Nephron (organoid): Measurements from ENCODE around the gene TRIM2.

Source experiments
- H3K27ac Mint-ChIP-seq, 3 experiments: 2 replicates each; pipeline ENCODE4 v1.8.0; 2020; ENCODE audit warnings: mixed read lengths in 3 of 3, mild to moderate bottlenecking in 2 of 3, moderate library complexity in 1 of 3
- H3K27me3 Mint-ChIP-seq: 2 replicates; pipeline ENCODE4 v1.8.0; 2021; ENCODE audit warnings: low read depth, mild to moderate bottlenecking, moderate library complexity, mixed read lengths
- H3K36me3 Mint-ChIP-seq: 2 replicates; pipeline ENCODE4 v1.8.0; 2020; ENCODE audit warnings: low read depth, mixed read lengths
- H3K4me1 Mint-ChIP-seq: 2 replicates; pipeline ENCODE4 v1.8.0; 2020; ENCODE audit warnings: mixed read lengths
- H3K4me3 Mint-ChIP-seq, 3 experiments: 2 replicates each; pipeline ENCODE4 v1.8.0; 2020; ENCODE audit warnings: mild to moderate bottlenecking in 3 of 3, mixed read lengths in 3 of 3, moderate library complexity in 2 of 3
- H3K9me3 Mint-ChIP-seq: 2 replicates; pipeline ENCODE4 v1.8.0; 2020; ENCODE audit warnings: mixed read lengths
- CTCF ChIP-seq, 3 experiments: fragments of 200-600 bp; sonication (generic); IDR thresholded peaks; one replicate each; pipeline ENCODE4 v1.5.0; 2021; ENCODE audit warnings: antibody characterized with exemption in 3 of 3; ENCODE audit not compliant: unreplicated experiment in 3 of 3

Gene TRIM2

GRCh38 chr4:153318696-153319320 lies 114.6 kb downstream of the TRIM2 start:
- Mint-ChIP-seq H3K36me3 (peaks cover 54% of the 10 kb centered on the region), H3K27ac (no peak overlapping the region), H3K4me3 (no peak overlapping the region), H3K9me3 (no peaks in the 10 kb centered on the region), H3K4me1 (no peaks in the 10 kb centered on the region), H3K27me3 (no peaks in the 10 kb centered on the region)
- TF ChIP-seq CTCF (IDR thresholded peaks at IDR 0.05; ENCODE audit: unreplicated experiment in 3 of 3): peak; percentile 64 to 71 (median 67)

- Mint-ChIP-seq H3K27ac (no peak overlapping the region), H3K4me3 (no peak overlapping the region), H3K9me3 (no peaks in the 10 kb centered on the region), H3K36me3 (peaks cover 45% of the 10 kb centered on the region), H3K4me1 (no peaks in the 10 kb centered on the region), H3K27me3 (no peaks in the 10 kb centered on the region)
- TF ChIP-seq CTCF (IDR thresholded peaks at IDR 0.05; ENCODE audit: unreplicated experiment in 3 of 3): no peak
These were observed 118.5 kb downstream of the TRIM2 start for GRCh38 chr4:153322791-153323190.

GRCh38 chr4:153324046-153324445 lies 119.8 kb downstream of the TRIM2 start:
- Mint-ChIP-seq H3K9me3 (no peaks in the 10 kb centered on the region), H3K27me3 (no peaks in the 10 kb centered on the region), H3K4me3 (no peak overlapping the region), H3K4me1 (no peaks in the 10 kb centered on the region), H3K36me3 (peaks cover 42% of the 10 kb centered on the region), H3K27ac (no peak overlapping the region)
- TF ChIP-seq CTCF (IDR thresholded peaks at IDR 0.05; ENCODE audit: unreplicated experiment in 3 of 3): no peak

- no peak for TF ChIP-seq CTCF (IDR thresholded peaks at IDR 0.05; ENCODE audit: unreplicated experiment in 3 of 3)
- Mint-ChIP-seq H3K4me3 (no peak overlapping the region), H3K9me3 (no peaks in the 10 kb centered on the region), H3K27ac (no peak overlapping the region), H3K27me3 (no peaks in the 10 kb centered on the region), H3K4me1 (no peaks in the 10 kb centered on the region), H3K36me3 (peaks cover 38% of the 10 kb centered on the region)
These were observed 121.3 kb downstream of the TRIM2 start for GRCh38 chr4:153325558-153325957.

- Mint-ChIP-seq H3K4me1 (no peaks in the 10 kb centered on the region), H3K4me3 (no peak overlapping the region), H3K27me3 (no peaks in the 10 kb centered on the region), H3K36me3 (peaks cover 38% of the 10 kb centered on the region), H3K9me3 (no peaks in the 10 kb centered on the region), H3K27ac (no peak overlapping the region)
- no peak for TF ChIP-seq CTCF (IDR thresholded peaks at IDR 0.05; ENCODE audit: unreplicated experiment in 3 of 3)
These were observed 122.3 kb downstream of the TRIM2 start for GRCh38 chr4:153326513-153326912.

- no peak overlapping the region for H3K4me3 Mint-ChIP-seq
- peaks cover 42% of the 10 kb centered on the region for H3K36me3 Mint-ChIP-seq
- H3K9me3 Mint-ChIP-seq: no peaks in the 10 kb centered on the region
- H3K4me1 Mint-ChIP-seq: no peaks in the 10 kb centered on the region
- H3K27me3 Mint-ChIP-seq: no peaks in the 10 kb centered on the region
- TF ChIP-seq CTCF (IDR thresholded peaks at IDR 0.05; ENCODE audit: unreplicated experiment in 3 of 3): no peak
- no peak overlapping the region for H3K27ac Mint-ChIP-seq
These were observed 123.0 kb downstream of the TRIM2 start for GRCh38 chr4:153327247-153327646.
